Karpas-422 (cell line): ENCODE measurements around the gene DENND1C. TPM values are rescaled to one million over a fixed set of nuclear protein-coding genes. Genes with fewer than 3 reads are reported as not detected.
A peak's percentile ranks its signal among the peaks of the same experiment; 100 is the strongest.
"Not testable (repeated sequence)": the region's sequence is repeated elsewhere in the genome, so short reads cannot be mapped to it uniquely, and the experiment has no call there.

ENCODE experiments used
- DNase-seq: peaks from one replicate; pipeline ENCODE4 v3.0.0-alpha.2; 2015
- H2AFZ ChIP-seq: fragments of 200-600 bp; sonication (generic); 2 replicates; pipeline ENCODE4 v1.6.1; 2014; ENCODE audit warnings: antibody characterized with exemption, low read length, mixed read lengths
- H3K27ac ChIP-seq: fragments of 200-600 bp; sonication (generic); 2 replicates; pipeline ENCODE4 v1.5.1; 2014; ENCODE audit warnings: mild to moderate bottlenecking, low read length, moderate library complexity
- H3K27me3 ChIP-seq: fragments of 200-600 bp; sonication (generic); 2 replicates; pipeline ENCODE4 v1.6.1; 2014; ENCODE audit warnings: low read length, mixed read lengths
- H3K36me3 ChIP-seq: fragments of 200-600 bp; sonication (generic); 2 replicates; pipeline ENCODE4 v1.6.1; 2014; ENCODE audit warnings: low read length, mixed read lengths; ENCODE audit not compliant: insufficient read depth
- H3K4me1 ChIP-seq: fragments of 200-600 bp; sonication (generic); 2 replicates; pipeline ENCODE4 v1.6.1; 2014; ENCODE audit warnings: mild to moderate bottlenecking, low read length, mixed read lengths
- H3K4me2 ChIP-seq: fragments of 200-600 bp; sonication (generic); 2 replicates; pipeline ENCODE4 v1.6.1; 2014; ENCODE audit warnings: low read length, low read depth, mild to moderate bottlenecking; ENCODE audit not compliant: poor library complexity, severe bottlenecking
- H3K4me3 ChIP-seq: fragments of 200-600 bp; sonication (generic); 2 replicates; pipeline ENCODE4 v1.5.1; 2014; ENCODE audit warnings: mild to moderate bottlenecking, antibody characterized with exemption, low read length, mixed read lengths
- H3K79me2 ChIP-seq: fragments of 200-600 bp; sonication (generic); 2 replicates; pipeline ENCODE4 v1.6.1; 2014; ENCODE audit warnings: mild to moderate bottlenecking, low read length, mixed read lengths
- H3K9ac ChIP-seq: fragments of 200-600 bp; sonication (generic); 2 replicates; pipeline ENCODE4 v1.6.0; 2014; ENCODE audit warnings: low read length
- H3K9me2 ChIP-seq: fragments of 200-600 bp; sonication (generic), shearing (Covaris generic); replicated peaks from 2 replicates; pipeline ENCODE4 v1.6.0; 2014; ENCODE audit warnings: mild to moderate bottlenecking, low read length, moderate library complexity; ENCODE audit not compliant: insufficient read depth
- H3K9me3 ChIP-seq: fragments of 300-700, 200-600 bp; sonication (generic); 2 replicates; pipeline ENCODE4 v1.6.1; 2014; ENCODE audit warnings: low read length, mixed read lengths
- H4K20me1 ChIP-seq: fragments of 200-600 bp; sonication (generic); 2 replicates; pipeline ENCODE4 v1.6.1; 2014; ENCODE audit warnings: mild to moderate bottlenecking, antibody characterized with exemption, low read length, low read depth; ENCODE audit not compliant: insufficient read depth
- total RNA-seq: library from RNA; depleted of rRNA; stranded (reverse); fragments of >200 nt; shearing (Covaris generic); gene quantifications from 2 replicates; pipeline ENCODE4 v1.2.3, GENCODE V29; 2014; ENCODE audit warnings: low replicate concordance

The DENND1C gene
- total RNA-seq, 1 experiment from 2014 or later: 19.2 TPM

GRCh38 chr19:6514926-6515544 lies 33.4 kb upstream of the DENND1C start:
- Histone ChIP-seq H3K4me1 (peaks cover 24% of the 10 kb centered on the region), H3K79me2 (no peaks in the 10 kb centered on the region), H3K9me2 (no peaks in the 10 kb centered on the region), H3K9ac (no peak overlapping the region), H4K20me1 (no peaks in the 10 kb centered on the region), H3K9me3 (no peaks in the 10 kb centered on the region), H3K27ac (no peak overlapping the region), H3K36me3 (no peaks in the 10 kb centered on the region), H3K4me3 (no peak overlapping the region), H3K4me2 (no peak overlapping the region), H2AFZ (no peak overlapping the region), H3K27me3 (no peaks in the 10 kb centered on the region)
- DNase-seq: peak; percentile 37

- Histone ChIP-seq H3K27me3 (no peaks in the 10 kb centered on the region), H3K4me2 (no peak overlapping the region), H3K27ac (no peak overlapping the region), H3K9ac (no peak overlapping the region), H3K9me2 (no peaks in the 10 kb centered on the region), H3K36me3 (no peaks in the 10 kb centered on the region), H4K20me1 (no peaks in the 10 kb centered on the region), H3K4me1 (peaks cover 24% of the 10 kb centered on the region), H3K9me3 (no peaks in the 10 kb centered on the region), H3K79me2 (no peaks in the 10 kb centered on the region), H2AFZ (no peak overlapping the region), H3K4me3 (no peak overlapping the region)
- DNase-seq: peak; percentile 28
These were observed 32.5 kb upstream of the DENND1C start for GRCh38 chr19:6514089-6514488.

GRCh38 chr19:6510618-6511017 lies 29.0 kb upstream of the DENND1C start:
- no peaks in the 10 kb centered on the region for H3K9me2 ChIP-seq
- no peak overlapping the region for H3K9ac ChIP-seq
- H3K4me2 ChIP-seq: no peak overlapping the region
- no peak overlapping the region for H3K4me3 ChIP-seq
- no peak overlapping the region for H3K27ac ChIP-seq
- H3K36me3 ChIP-seq: no peaks in the 10 kb centered on the region
- H3K4me1 ChIP-seq: no peaks in the 10 kb centered on the region
- DNase-seq: peak; percentile 33
- H4K20me1 ChIP-seq: no peaks in the 10 kb centered on the region
- no peaks in the 10 kb centered on the region for H3K9me3 ChIP-seq
- no peaks in the 10 kb centered on the region for H3K27me3 ChIP-seq
- no peak overlapping the region for H2AFZ ChIP-seq
- no peaks in the 10 kb centered on the region for H3K79me2 ChIP-seq

- no peak overlapping the region for H3K9ac ChIP-seq
- no peaks in the 10 kb centered on the region for H3K4me1 ChIP-seq
- no peaks in the 10 kb centered on the region for H3K27me3 ChIP-seq
- H3K79me2 ChIP-seq: no peaks in the 10 kb centered on the region
- no peaks in the 10 kb centered on the region for H4K20me1 ChIP-seq
- H3K9me3 ChIP-seq: no peaks in the 10 kb centered on the region
- H2AFZ ChIP-seq: no peak overlapping the region
- no peak overlapping the region for H3K4me3 ChIP-seq
- DNase-seq: peak; percentile 22
- no peaks in the 10 kb centered on the region for H3K9me2 ChIP-seq
- no peak overlapping the region for H3K27ac ChIP-seq
- H3K4me2 ChIP-seq: no peak overlapping the region
- H3K36me3 ChIP-seq: no peaks in the 10 kb centered on the region
These were observed 27.8 kb upstream of the DENND1C start for GRCh38 chr19:6509118-6509971.

- H3K27me3 ChIP-seq, H3K9ac ChIP-seq, H3K4me2 ChIP-seq, H4K20me1 ChIP-seq, H3K79me2 ChIP-seq, H3K4me1 ChIP-seq, H2AFZ ChIP-seq, H3K27ac ChIP-seq, H3K4me3 ChIP-seq, H3K36me3 ChIP-seq, H3K9me2 ChIP-seq, H3K9me3 ChIP-seq: not testable (repeated sequence)
- DNase-seq: peak; percentile 35
These were observed 26.6 kb upstream of the DENND1C start for GRCh38 chr19:6508028-6508771.

GRCh38 chr19:6503407-6504201 lies 22.0 kb upstream of the DENND1C start:
- Histone ChIP-seq H3K36me3 (no peaks in the 10 kb centered on the region), H3K27me3 (no peaks in the 10 kb centered on the region), H3K9me2 (no peaks in the 10 kb centered on the region), H2AFZ (no peak overlapping the region), H3K9me3 (no peaks in the 10 kb centered on the region), H3K4me3 (no peak overlapping the region), H3K4me2 (no peak overlapping the region), H3K79me2 (no peaks in the 10 kb centered on the region), H3K9ac (no peak overlapping the region), H3K27ac (no peak overlapping the region), H3K4me1 (peaks cover 11% of the 10 kb centered on the region), H4K20me1 (no peaks in the 10 kb centered on the region)
- no peak for DNase-seq

GRCh38 chr19:6501740-6502648 lies 20.4 kb upstream of the DENND1C start, which contains the start of gene TUBB4A:
TUBB4A (minus strand) TSS chr19:6502309; CDS start chr19:6502212, 97 bp downstream.
- peak within 1 kb of the TSS; percentile 58 for H3K4me2 ChIP-seq
- peaks cover 11% of the 10 kb centered on the region for H3K4me1 ChIP-seq

More at GRCh38 chr19:6501740-6502648, 20.4 kb upstream of the DENND1C start, which contains the start of gene TUBB4A:
- Histone ChIP-seq H3K4me3 (peak within 1 kb of the TSS; percentile 62), H3K36me3 (no peaks in the 10 kb centered on the region), H3K9me2 (no peaks in the 10 kb centered on the region), H3K27me3 (no peaks in the 10 kb centered on the region), H3K27ac (no peak within 1 kb of the TSS), H4K20me1 (no peaks in the 10 kb centered on the region), H3K79me2 (no peaks in the 10 kb centered on the region), H2AFZ (peak within 1 kb of the TSS; percentile 2; the same call in 1 of the 2 replicates), H3K9me3 (no peaks in the 10 kb centered on the region), H3K9ac (peak within 1 kb of the TSS; percentile 43)
- peak; percentile 57 for DNase-seq
